ENCODE measurements around the gene BAHD1.

The BAHD1 gene

DNA sequence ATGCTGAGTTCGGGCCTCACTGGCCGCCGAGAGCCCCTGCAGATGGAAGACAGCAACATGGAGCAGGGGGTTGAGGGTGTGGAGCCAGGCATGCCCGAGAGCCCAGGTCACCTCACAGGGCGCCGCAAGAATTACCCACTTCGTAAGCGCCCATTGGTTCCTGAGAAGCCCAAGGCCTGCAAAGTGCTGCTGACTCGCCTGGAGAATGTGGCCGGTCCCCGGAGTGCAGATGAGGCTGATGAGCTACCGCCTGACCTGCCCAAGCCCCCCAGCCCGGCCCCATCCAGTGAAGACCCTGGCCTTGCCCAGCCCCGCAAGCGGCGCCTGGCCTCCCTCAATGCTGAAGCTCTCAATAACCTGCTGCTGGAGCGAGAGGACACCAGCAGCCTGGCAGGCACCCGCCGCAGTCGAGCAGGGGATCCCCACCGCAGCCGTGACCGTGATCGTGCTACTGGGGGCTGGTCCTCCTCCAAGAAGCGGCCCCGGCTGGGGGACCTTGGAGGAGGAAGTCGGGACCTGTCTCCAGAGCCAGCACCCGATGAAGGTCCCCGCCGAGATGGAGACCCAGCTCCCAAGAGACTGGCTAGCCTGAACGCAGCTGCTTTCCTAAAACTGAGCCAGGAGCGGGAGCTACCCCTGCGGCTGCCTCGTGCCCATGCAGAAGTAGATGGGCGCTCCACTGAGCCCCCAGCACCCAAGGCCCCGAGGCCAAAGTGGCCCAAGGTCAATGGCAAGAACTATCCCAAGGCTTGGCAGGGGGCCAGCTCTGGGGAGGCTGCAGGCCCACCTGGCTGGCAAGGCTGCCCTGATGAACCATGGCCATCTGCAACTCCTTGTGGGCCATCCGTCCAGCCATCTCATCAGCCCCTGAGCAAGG, 18.0 kb downstream of the BAHD1 start:
- H3K4me1 ChIP-seq (ENCODE audit: insufficient read depth, insufficient read length): peaks cover 22% of the 10 kb centered on the region
- TF ChIP-seq SUZ12 (IDR thresholded peaks at IDR 0.05; ENCODE audit: extremely low read depth, insufficient read depth, insufficient read length) (no peak), ZNF274 (IDR thresholded peaks at IDR 0.05; ENCODE audit: low read depth, low read length) (no peak), YY1 (IDR thresholded peaks at IDR 0.05; ENCODE audit: insufficient read depth, insufficient read length) (no peak)
- H3K9me3 ChIP-seq (ENCODE audit: insufficient read depth, low read length): no peaks in the 10 kb centered on the region
- DNase-seq (ENCODE audit: low read depth, low spot score): no peak
- H3K36me3 ChIP-seq (ENCODE audit: insufficient read depth, insufficient read length, low read length): peaks cover 52% of the 10 kb centered on the region
- no peak overlapping the region for H3K9ac ChIP-seq (ENCODE audit: insufficient read length, low read depth)
- H3K4me3 ChIP-seq (ENCODE audit: insufficient read length, low read depth): no peak overlapping the region
- no peaks in the 10 kb centered on the region for H3K27me3 ChIP-seq (ENCODE audit: insufficient read depth, insufficient read length)

DNA sequence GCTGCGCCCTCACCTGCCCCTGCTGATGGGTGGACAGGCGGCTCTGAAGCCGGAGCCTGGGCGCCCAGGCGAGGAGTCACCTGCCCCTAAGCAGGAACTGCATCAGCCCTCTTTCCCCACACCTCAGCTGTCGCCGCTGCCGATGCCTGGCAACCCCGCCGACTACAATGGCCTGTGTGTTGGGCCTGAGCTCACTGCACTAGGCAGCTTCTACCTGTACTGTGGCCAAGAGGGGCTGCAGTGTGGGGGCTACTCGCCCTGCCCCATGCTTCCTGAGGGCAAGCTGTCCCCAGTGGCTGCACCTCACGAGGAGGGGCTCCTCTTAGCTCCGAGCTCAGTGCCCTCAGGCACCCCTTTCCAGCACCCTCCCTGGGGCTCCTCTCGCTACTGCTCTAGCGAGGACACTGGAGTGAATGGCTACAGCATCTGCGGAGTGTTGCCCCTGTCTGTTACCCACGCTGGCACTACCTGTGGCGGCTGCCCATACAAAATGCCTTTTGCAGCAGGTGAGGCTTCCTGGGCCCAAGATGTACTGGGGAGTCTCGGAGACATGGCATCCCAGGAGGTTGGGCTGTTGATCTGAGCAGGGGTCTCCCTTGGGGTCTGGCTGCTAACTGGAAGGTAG, 18.8 kb downstream of the BAHD1 start:
- H3K36me3 ChIP-seq (ENCODE audit: insufficient read depth, insufficient read length, low read length): peaks cover 60% of the 10 kb centered on the region
- peaks cover 21% of the 10 kb centered on the region for H3K4me1 ChIP-seq (ENCODE audit: insufficient read depth, insufficient read length)
- no peaks in the 10 kb centered on the region for H3K27me3 ChIP-seq (ENCODE audit: insufficient read depth, insufficient read length)
- TF ChIP-seq SUZ12 (IDR thresholded peaks at IDR 0.05; ENCODE audit: extremely low read depth, insufficient read depth, insufficient read length): no peak
- no peak for TF ChIP-seq ZNF274 (IDR thresholded peaks at IDR 0.05; ENCODE audit: low read depth, low read length)
- TF ChIP-seq YY1 (IDR thresholded peaks at IDR 0.05; ENCODE audit: insufficient read depth, insufficient read length): no peak
- H3K9ac ChIP-seq (ENCODE audit: insufficient read length, low read depth): no peak overlapping the region
- no peak for DNase-seq (ENCODE audit: low read depth, low spot score)
- H3K4me3 ChIP-seq (ENCODE audit: insufficient read length, low read depth): no peak overlapping the region
- no peaks in the 10 kb centered on the region for H3K9me3 ChIP-seq (ENCODE audit: insufficient read depth, low read length)

- peaks cover 69% of the 10 kb centered on the region for H3K36me3 ChIP-seq (ENCODE audit: insufficient read depth, insufficient read length, low read length)
- H3K9me3 ChIP-seq (ENCODE audit: insufficient read depth, low read length): no peaks in the 10 kb centered on the region
- DNase-seq (ENCODE audit: low read depth, low spot score): no peak
- H3K27me3 ChIP-seq (ENCODE audit: insufficient read depth, insufficient read length): no peaks in the 10 kb centered on the region
- no peak overlapping the region for H3K4me3 ChIP-seq (ENCODE audit: insufficient read length, low read depth)
- TF ChIP-seq ZNF274 (IDR thresholded peaks at IDR 0.05; ENCODE audit: low read depth, low read length): no peak
- TF ChIP-seq YY1 (IDR thresholded peaks at IDR 0.05; ENCODE audit: insufficient read depth, insufficient read length): no peak
- no peak for TF ChIP-seq SUZ12 (IDR thresholded peaks at IDR 0.05; ENCODE audit: extremely low read depth, insufficient read depth, insufficient read length)
- H3K9ac ChIP-seq (ENCODE audit: insufficient read length, low read depth): no peak overlapping the region
- peaks cover 13% of the 10 kb centered on the region for H3K4me1 ChIP-seq (ENCODE audit: insufficient read depth, insufficient read length)
These were observed 19.7 kb downstream of the BAHD1 start for GRCh38 chr15:40460404-40460803.

DNA sequence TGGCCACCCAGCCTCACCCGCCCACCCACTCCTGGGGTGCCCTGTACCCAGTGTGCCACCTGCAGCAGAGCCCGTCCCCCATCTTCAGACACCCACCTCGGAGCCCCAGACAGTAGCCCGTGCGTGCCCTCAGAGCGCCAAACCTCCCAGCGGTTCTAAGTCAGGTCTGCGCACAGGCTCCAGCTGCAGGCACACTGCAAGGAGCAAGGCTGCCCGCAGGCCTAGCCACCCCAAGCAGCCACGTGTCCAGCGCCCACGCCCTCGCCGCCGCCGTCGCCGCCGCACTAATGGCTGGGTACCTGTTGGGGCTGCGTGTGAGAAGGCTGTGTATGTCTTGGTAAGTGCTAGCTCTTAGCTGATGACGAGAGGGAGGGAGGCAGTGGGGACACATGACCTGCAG, 21.2 kb downstream of the BAHD1 start:
- no peaks in the 10 kb centered on the region for H3K27me3 ChIP-seq (ENCODE audit: insufficient read depth, insufficient read length)
- peaks cover 85% of the 10 kb centered on the region for H3K36me3 ChIP-seq (ENCODE audit: insufficient read depth, insufficient read length, low read length)
- peaks cover 2% of the 10 kb centered on the region for H3K4me1 ChIP-seq (ENCODE audit: insufficient read depth, insufficient read length)
- H3K4me3 ChIP-seq (ENCODE audit: insufficient read length, low read depth): no peak overlapping the region
- H3K9ac ChIP-seq (ENCODE audit: insufficient read length, low read depth): no peak overlapping the region
- H3K9me3 ChIP-seq (ENCODE audit: insufficient read depth, low read length): no peaks in the 10 kb centered on the region
- TF ChIP-seq SUZ12 (IDR thresholded peaks at IDR 0.05; ENCODE audit: extremely low read depth, insufficient read depth, insufficient read length): no peak
- TF ChIP-seq YY1 (IDR thresholded peaks at IDR 0.05; ENCODE audit: insufficient read depth, insufficient read length): no peak
- TF ChIP-seq ZNF274 (IDR thresholded peaks at IDR 0.05; ENCODE audit: low read depth, low read length): no peak
- no peak for DNase-seq (ENCODE audit: low read depth, low spot score)

- DNase-seq (ENCODE audit: low read depth, low spot score): no peak
- H3K36me3 ChIP-seq (ENCODE audit: insufficient read depth, insufficient read length, low read length): peaks cover 93% of the 10 kb centered on the region
These were observed 22.5 kb downstream of the BAHD1 start for GRCh38 chr15:40463279-40463678.

GRCh38 chr15:40463886-40464545, 23.3 kb downstream of the BAHD1 start:
- DNase-seq (ENCODE audit: low read depth, low spot score): no peak
- no peak overlapping the region for H3K4me3 ChIP-seq (ENCODE audit: insufficient read length, low read depth)
- H3K27me3 ChIP-seq (ENCODE audit: insufficient read depth, insufficient read length): no peaks in the 10 kb centered on the region
- H3K9me3 ChIP-seq (ENCODE audit: insufficient read depth, low read length): no peaks in the 10 kb centered on the region
- no peak overlapping the region for H3K9ac ChIP-seq (ENCODE audit: insufficient read length, low read depth)
- H3K4me1 ChIP-seq (ENCODE audit: insufficient read depth, insufficient read length): no peaks in the 10 kb centered on the region
- TF ChIP-seq ZNF274 (IDR thresholded peaks at IDR 0.05; ENCODE audit: low read depth, low read length) (no peak), YY1 (IDR thresholded peaks at IDR 0.05; ENCODE audit: insufficient read depth, insufficient read length) (no peak), SUZ12 (IDR thresholded peaks at IDR 0.05; ENCODE audit: extremely low read depth, insufficient read depth, insufficient read length) (no peak)
- H3K36me3 ChIP-seq (ENCODE audit: insufficient read depth, insufficient read length, low read length): peaks cover 94% of the 10 kb centered on the region

More at GRCh38 chr15:40463279-40463678, 22.5 kb downstream of the BAHD1 start:
- no peaks in the 10 kb centered on the region for H3K4me1 ChIP-seq (ENCODE audit: insufficient read depth, insufficient read length)
- TF ChIP-seq ZNF274 (IDR thresholded peaks at IDR 0.05; ENCODE audit: low read depth, low read length): no peak
- no peak for TF ChIP-seq YY1 (IDR thresholded peaks at IDR 0.05; ENCODE audit: insufficient read depth, insufficient read length)
- TF ChIP-seq SUZ12 (IDR thresholded peaks at IDR 0.05; ENCODE audit: extremely low read depth, insufficient read depth, insufficient read length): no peak
- H3K4me3 ChIP-seq (ENCODE audit: insufficient read length, low read depth): no peak overlapping the region
- no peak overlapping the region for H3K9ac ChIP-seq (ENCODE audit: insufficient read length, low read depth)
- H3K27me3 ChIP-seq (ENCODE audit: insufficient read depth, insufficient read length): no peaks in the 10 kb centered on the region
- no peaks in the 10 kb centered on the region for H3K9me3 ChIP-seq (ENCODE audit: insufficient read depth, low read length)

All from NT2/D1 (cell line).